GM23248 (cell line): ENCODE measurements around the gene RAD51B.

ENCODE experiments used
- EZH2 ChIP-seq: fragments of 200-600 bp; sonication (generic); IDR thresholded peaks from 2 replicates; pipeline ENCODE4 v1.6.1; 2018; ENCODE audit warnings: antibody characterized with exemption, mild to moderate bottlenecking; ENCODE audit not compliant: insufficient read depth, poor library complexity, severe bottlenecking
- EZH2phosphoT487 ChIP-seq: fragments of 200-600 bp; sonication (generic); IDR thresholded peaks from 2 replicates; pipeline ENCODE4 v1.6.1; 2018; ENCODE audit warnings: antibody characterized with exemption, moderate library complexity, mild to moderate bottlenecking, low read depth; ENCODE audit not compliant: insufficient read depth

- no peak for TF ChIP-seq EZH2phosphoT487
- no peak for TF ChIP-seq EZH2
These were observed 934.1 kb downstream of the RAD51B start for GRCh38 chr14:68753690-68754089.
